G401.6 (cell line): Measurements from ENCODE around the gene ALG12.
A peak's percentile ranks its signal among the peaks of the same experiment; 100 is the strongest.

Source experiments
- FAIRE-seq: peaks from 2 replicates; lab custom pipeline; 2012; peaks lifted over from hg19 to GRCh38; lab: Jason Lieb, UNC

Gene ALG12

GRCh38 chr22:49945042-49945794 lies 27.0 kb upstream of the ALG12 start:
- peak; percentile 96 for FAIRE-seq

GRCh38 chr22:49944399-49944891 lies 26.2 kb upstream of the ALG12 start:
- FAIRE-seq = no peak

- FAIRE-seq = no peak
Measured at GRCh38 chr22:49943771-49944398, 25.6 kb upstream of the ALG12 start.

- FAIRE-seq = no peak
Measured at GRCh38 chr22:49943405-49943765, 25.1 kb upstream of the ALG12 start.

GRCh38 chr22:49942565-49943404 lies 24.5 kb upstream of the ALG12 start:
- FAIRE-seq = no peak

- FAIRE-seq = no peak
Measured at GRCh38 chr22:49941507-49942316, 23.5 kb upstream of the ALG12 start.

- no peak for FAIRE-seq
Measured at GRCh38 chr22:49938565-49939136, 20.4 kb upstream of the ALG12 start.

- FAIRE-seq = no peak
Measured at GRCh38 chr22:49937758-49938564, 19.7 kb upstream of the ALG12 start.

GRCh38 chr22:49936973-49937757 lies 18.9 kb upstream of the ALG12 start:
- no peak for FAIRE-seq

GRCh38 chr22:49936018-49936972 lies 18.1 kb upstream of the ALG12 start:
- FAIRE-seq = no peak

- no peak for FAIRE-seq
Measured at GRCh38 chr22:49935561-49935960, 17.3 kb upstream of the ALG12 start.

- FAIRE-seq = no peak
Measured at GRCh38 chr22:49934891-49935557, 16.8 kb upstream of the ALG12 start.

GRCh38 chr22:49934160-49934890 lies 16.1 kb upstream of the ALG12 start:
- FAIRE-seq = no peak

- no peak for FAIRE-seq
Measured at GRCh38 chr22:49933236-49934159, 15.3 kb upstream of the ALG12 start.

- peak; percentile 92 for FAIRE-seq
Measured at GRCh38 chr22:49930596-49931412, 12.6 kb upstream of the ALG12 start.
